HG03097 (cell line): Measurements from ENCODE around the gene WASF3.
"Not testable (repeated sequence)": the region's sequence is repeated elsewhere in the genome, so short reads cannot be mapped to it uniquely, and the experiment has no call there.

Experiments used
- ATAC-seq: cut with Tn5 transposase; IDR thresholded peaks from one replicate; pipeline ENCODE4 v1.9.1; 2021; ENCODE audit not compliant: unreplicated experiment, low FRiP score

WASF3 gene

GRCh38 chr13:26706381-26706780, 148.9 kb downstream of the WASF3 start:
- ATAC-seq, result no peak

GRCh38 chr13:26707122-26708006, 149.9 kb downstream of the WASF3 start:
- ATAC-seq, result no peak

GRCh38 chr13:26708007-26708297, 150.5 kb downstream of the WASF3 start:
- ATAC-seq, result no peak

- ATAC-seq, result no peak
Observed at GRCh38 chr13:26709461-26709860, 152.0 kb downstream of the WASF3 start.

GRCh38 chr13:26710166-26710565, 152.7 kb downstream of the WASF3 start:
- no peak for ATAC-seq

GRCh38 chr13:26711211-26711610, 153.7 kb downstream of the WASF3 start:
- ATAC-seq, result no peak

GRCh38 chr13:26713341-26713740, 155.9 kb downstream of the WASF3 start:
- no peak for ATAC-seq

GRCh38 chr13:26716984-26717383, 159.5 kb downstream of the WASF3 start:
- ATAC-seq, result no peak

GRCh38 chr13:26718146-26718545, 160.7 kb downstream of the WASF3 start:
- no peak for ATAC-seq

GRCh38 chr13:26718872-26719271, 161.4 kb downstream of the WASF3 start:
- no peak for ATAC-seq

- ATAC-seq, result no peak
Observed at GRCh38 chr13:26719356-26719945, 162.0 kb downstream of the WASF3 start.

GRCh38 chr13:26721251-26722121, 164.0 kb downstream of the WASF3 start:
- peak; percentile 91 for ATAC-seq

- no peak for ATAC-seq
Observed at GRCh38 chr13:26722321-26722720, 164.8 kb downstream of the WASF3 start.

- not testable (repeated sequence) for ATAC-seq
Observed at GRCh38 chr13:26723620-26724019, 166.1 kb downstream of the WASF3 start.

GRCh38 chr13:26726684-26727083, 169.2 kb downstream of the WASF3 start:
- ATAC-seq, result no peak

- no peak for ATAC-seq
Observed at GRCh38 chr13:26727122-26727521, 169.6 kb downstream of the WASF3 start.

GRCh38 chr13:26727633-26728032, 170.2 kb downstream of the WASF3 start:
- no peak for ATAC-seq

GRCh38 chr13:26735677-26736076, 178.2 kb downstream of the WASF3 start:
- no peak for ATAC-seq
